Fibroblast of lung (primary cell): Measurements from ENCODE around the gene TPRKB. TPM values are rescaled to one million over a fixed set of nuclear protein-coding genes. Genes with fewer than 3 reads are reported as not detected.
A peak's percentile ranks its signal among the peaks of the same experiment; 100 is the strongest.
"Not testable (repeated sequence)": the region's sequence is repeated elsewhere in the genome, so short reads cannot be mapped to it uniquely, and the experiment has no call there.

Experiments used
- DNase-seq, 2 donors: peaks; one replicate each; pipeline versions ENCODE4 v3.0.0 to v3.0.0-alpha.2; 2010; ENCODE audit warnings: low read depth in 2 of 2
- H2AFZ ChIP-seq: 2 replicates; pipeline ENCODE4 v1.5.1; 2012; ENCODE audit warnings: low read length, control low read depth, inconsistent platforms
- H3K27ac ChIP-seq: 2 replicates; pipeline ENCODE4 v1.5.1; 2011; ENCODE audit warnings: low read length, control low read depth; ENCODE audit not compliant: insufficient read depth
- H3K27me3 ChIP-seq: 2 replicates; pipeline ENCODE4 v1.5.1; 2011; ENCODE audit warnings: mild to moderate bottlenecking, low read length; ENCODE audit not compliant: control insufficient read depth, insufficient read depth
- H3K36me3 ChIP-seq: 2 replicates; pipeline ENCODE4 v1.5.1; 2011; ENCODE audit warnings: low read length; ENCODE audit not compliant: control insufficient read depth, insufficient read depth
- H3K4me1 ChIP-seq: 2 replicates; pipeline ENCODE4 v1.5.1; 2011; ENCODE audit warnings: low read length; ENCODE audit not compliant: control insufficient read depth, insufficient read depth; ENCODE audit errors: extremely low read depth
- H3K4me2 ChIP-seq: 2 replicates; pipeline ENCODE4 v1.5.1; 2011; ENCODE audit warnings: low read length, control low read depth; ENCODE audit not compliant: insufficient read depth; ENCODE audit errors: extremely low read depth
- H3K4me3 ChIP-seq, 4 experiments: fragments of 200-600 bp in 1 of 4; sonication (generic) in 1 of 4; replicated peaks in 1 of 4; 2 replicates each; pipeline ENCODE4 v1.5.1; 2011 to 2016; ENCODE audit warnings: low read length in 4 of 4, low read depth in 3 of 4, mild to moderate bottlenecking in 3 of 4, control low read depth in 2 of 4, inconsistent platforms in 1 of 4, mixed read lengths in 1 of 4; ENCODE audit not compliant: insufficient read depth in 1 of 4; ENCODE audit errors: control extremely low read depth in 1 of 4
- H3K79me2 ChIP-seq: 2 replicates; pipeline ENCODE4 v1.5.1; 2012; ENCODE audit warnings: mild to moderate bottlenecking, low read length, inconsistent platforms; ENCODE audit not compliant: control insufficient read depth, insufficient read depth
- H3K9ac ChIP-seq: 2 replicates; pipeline ENCODE4 v1.5.1; 2011; ENCODE audit warnings: mild to moderate bottlenecking, low read length, control low read depth; ENCODE audit not compliant: insufficient read depth
- H3K9me3 ChIP-seq: 2 replicates; pipeline ENCODE4 v1.5.1; 2012; ENCODE audit warnings: low read depth, low read length; ENCODE audit not compliant: control insufficient read depth, insufficient read depth
- H4K20me1 ChIP-seq: 2 replicates; pipeline ENCODE4 v1.5.1; 2011; ENCODE audit warnings: low read length; ENCODE audit not compliant: control insufficient read depth, insufficient read depth; ENCODE audit errors: extremely low read depth
- EZH2 ChIP-seq: IDR thresholded peaks from 2 replicates; pipeline ENCODE4 v1.5.1; 2012; ENCODE audit warnings: low read length, control low read depth, mild to moderate bottlenecking; ENCODE audit errors: missing control alignments
- polyA plus RNA-seq, 2 donors: library from polyadenylated mRNA; depleted of rRNA in 1 of 2; stranded (reverse) in 1 of 2; unstranded in 1 of 2; fragments of >200 nt; gene quantifications; 2 replicates each; pipeline ENCODE4 v1.2.1, GENCODE V29; 2011 to 2012; ENCODE audit warnings: missing spikeins in 1 of 2
- total RNA-seq: library from RNA; depleted of rRNA; stranded (reverse); fragments of >200 nt; gene quantifications from 2 replicates; pipeline ENCODE4 v1.2.1, GENCODE V29; 2014
- TF ChIP-seq, protein P1 (sequence below), 2 donors: IDR thresholded peaks in 1 of 2; conservative IDR thresholded peaks in 1 of 2; 1 replicate in 1 of 2; 2 replicates in 1 of 2; pipeline ENCODE4 v1.5.1; 2011 to 2012; ENCODE audit warnings: low read length in 2 of 2, control low read depth in 1 of 2, inconsistent platforms in 1 of 2, low read depth in 1 of 2, mild to moderate bottlenecking in 1 of 2

The TPRKB gene
- total and polyA plus RNA-seq, 2 donors (not counting 1 experiment from before 2014, with no cell fraction given), result 16.5 to 26.8 TPM

DNA sequence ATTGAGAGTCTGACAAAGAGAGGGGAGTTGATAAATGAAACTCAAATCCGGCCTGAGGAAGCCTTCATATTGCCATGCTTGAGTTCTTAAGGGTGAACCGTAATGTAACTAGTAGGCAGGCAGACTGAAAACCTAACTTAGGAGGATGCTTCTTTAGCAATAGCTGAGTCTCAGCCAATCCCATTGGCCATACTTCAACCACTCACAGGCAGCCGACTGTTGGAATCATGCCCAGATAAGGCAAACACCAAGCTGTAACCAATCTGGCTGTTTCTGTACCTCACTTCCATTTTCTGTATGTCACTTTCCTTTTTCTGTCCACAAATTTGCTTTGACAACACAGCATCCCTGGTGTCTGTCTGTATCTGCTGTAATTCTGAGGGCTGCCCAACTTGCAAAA is 39.5 kb downstream of the TPRKB start:
- H3K4me1 ChIP-seq, result no peaks in the 10 kb centered on the region
- H3K4me3 ChIP-seq, result no peak overlapping the region
- no peak for TF ChIP-seq EZH2
- TF ChIP-seq, protein P1, sequence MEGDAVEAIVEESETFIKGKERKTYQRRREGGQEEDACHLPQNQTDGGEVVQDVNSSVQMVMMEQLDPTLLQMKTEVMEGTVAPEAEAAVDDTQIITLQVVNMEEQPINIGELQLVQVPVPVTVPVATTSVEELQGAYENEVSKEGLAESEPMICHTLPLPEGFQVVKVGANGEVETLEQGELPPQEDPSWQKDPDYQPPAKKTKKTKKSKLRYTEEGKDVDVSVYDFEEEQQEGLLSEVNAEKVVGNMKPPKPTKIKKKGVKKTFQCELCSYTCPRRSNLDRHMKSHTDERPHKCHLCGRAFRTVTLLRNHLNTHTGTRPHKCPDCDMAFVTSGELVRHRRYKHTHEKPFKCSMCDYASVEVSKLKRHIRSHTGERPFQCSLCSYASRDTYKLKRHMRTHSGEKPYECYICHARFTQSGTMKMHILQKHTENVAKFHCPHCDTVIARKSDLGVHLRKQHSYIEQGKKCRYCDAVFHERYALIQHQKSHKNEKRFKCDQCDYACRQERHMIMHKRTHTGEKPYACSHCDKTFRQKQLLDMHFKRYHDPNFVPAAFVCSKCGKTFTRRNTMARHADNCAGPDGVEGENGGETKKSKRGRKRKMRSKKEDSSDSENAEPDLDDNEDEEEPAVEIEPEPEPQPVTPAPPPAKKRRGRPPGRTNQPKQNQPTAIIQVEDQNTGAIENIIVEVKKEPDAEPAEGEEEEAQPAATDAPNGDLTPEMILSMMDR (conservative IDR thresholded peaks at IDR 0.05 in 1 of 2, IDR thresholded peaks at IDR 0.05 in 1 of 2; ENCODE audit: low read depth in 1 of 2, low read length in 2 of 2), result no peak
- H3K36me3 ChIP-seq, result no peaks in the 10 kb centered on the region
- H4K20me1 ChIP-seq, result no peaks in the 10 kb centered on the region
- no peak overlapping the region for H3K9ac ChIP-seq
- no peaks in the 10 kb centered on the region for H3K9me3 ChIP-seq
- DNase-seq, result peak in 1 of 2 donors; percentile 17
- no peak overlapping the region for H2AFZ ChIP-seq
- no peak overlapping the region for H3K4me2 ChIP-seq
- H3K27me3 ChIP-seq, result peaks cover 4% of the 10 kb centered on the region
- no peaks in the 10 kb centered on the region for H3K79me2 ChIP-seq
- no peak overlapping the region for H3K27ac ChIP-seq

DNA sequence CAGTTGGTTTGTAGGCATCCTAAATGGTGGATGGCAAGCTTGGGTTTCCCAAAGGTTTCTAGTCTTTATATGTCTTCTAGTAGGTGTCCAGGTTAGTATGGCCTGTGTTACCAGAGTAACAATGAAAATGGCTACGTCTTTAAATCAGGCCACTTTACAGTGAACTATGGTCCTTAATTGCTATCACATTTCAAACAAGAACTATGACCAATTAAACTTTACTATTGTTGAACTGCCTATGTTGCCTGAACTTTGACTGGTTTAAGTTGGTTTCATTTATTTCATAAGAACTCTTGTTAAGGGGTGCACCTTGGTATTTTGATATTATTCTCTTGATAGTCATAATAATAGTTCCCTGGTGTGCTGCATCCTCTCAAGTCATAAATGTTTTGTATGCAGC is 40.2 kb downstream of the TPRKB start:
- H3K4me3 ChIP-seq, DNase-seq, H3K4me1 ChIP-seq, H3K9me3 ChIP-seq, H3K27me3 ChIP-seq, H3K79me2 ChIP-seq, H3K27ac ChIP-seq, H2AFZ ChIP-seq, H3K4me2 ChIP-seq, H3K9ac ChIP-seq, H3K36me3 ChIP-seq, H4K20me1 ChIP-seq: not testable (repeated sequence)

DNA sequence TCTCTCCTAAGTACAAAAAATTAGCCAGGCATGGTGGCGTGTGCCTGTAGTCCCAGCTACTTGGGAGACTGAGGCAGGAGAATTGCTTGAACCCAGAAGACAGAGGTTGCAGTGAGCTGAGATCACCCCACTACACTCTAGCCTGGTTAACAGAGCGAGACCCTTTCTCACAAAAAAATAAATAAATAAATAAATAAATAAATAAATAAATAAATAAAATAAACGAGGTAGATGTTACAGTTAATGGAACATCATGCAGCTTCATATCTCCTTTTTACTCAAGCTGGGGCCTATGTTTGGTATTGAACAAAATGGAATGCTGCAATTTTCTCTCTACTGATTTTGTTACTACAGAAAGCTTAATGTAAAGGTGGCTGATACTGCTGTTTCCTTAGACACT is 40.6 kb downstream of the TPRKB start:
- H3K9me3 ChIP-seq, H3K79me2 ChIP-seq, H3K9ac ChIP-seq, H3K27ac ChIP-seq, DNase-seq, H3K4me2 ChIP-seq, H3K4me3 ChIP-seq, H2AFZ ChIP-seq, H3K27me3 ChIP-seq, H3K4me1 ChIP-seq, H4K20me1 ChIP-seq, H3K36me3 ChIP-seq: not testable (repeated sequence)

DNA sequence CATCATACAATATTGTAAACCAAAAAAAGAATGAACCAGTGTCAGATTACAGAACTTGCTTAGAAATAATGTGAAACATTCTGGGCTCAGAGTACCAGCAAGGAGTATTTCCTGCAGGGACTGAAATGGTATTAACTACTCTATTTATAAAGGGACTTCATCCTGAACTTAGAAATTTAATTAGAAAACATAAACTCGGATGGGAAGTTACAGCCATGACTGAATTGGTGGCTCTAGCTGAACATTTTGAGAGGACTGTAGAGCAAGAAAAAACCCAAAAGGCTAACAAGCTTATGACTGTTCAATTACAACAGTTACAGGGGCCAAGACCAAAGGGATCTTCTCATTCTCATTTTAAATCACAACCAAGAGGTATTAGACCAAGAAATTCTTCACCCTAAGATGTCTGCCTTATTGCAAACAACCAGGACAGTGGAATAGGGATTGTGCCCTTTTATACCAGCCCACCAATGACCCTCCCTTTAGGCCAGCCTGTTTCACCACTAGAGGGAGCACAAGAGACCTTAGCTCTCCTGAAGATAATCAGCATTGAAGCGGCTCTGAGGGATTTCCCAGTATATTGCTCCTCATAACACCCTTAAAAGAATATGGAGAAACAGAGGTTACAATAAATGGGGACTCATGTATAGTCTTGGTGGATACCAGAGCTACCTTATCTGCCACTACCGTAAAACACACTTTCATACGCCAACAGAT is 46.6 kb downstream of the TPRKB start:
- H3K27ac ChIP-seq, result not testable (repeated sequence)

DNA sequence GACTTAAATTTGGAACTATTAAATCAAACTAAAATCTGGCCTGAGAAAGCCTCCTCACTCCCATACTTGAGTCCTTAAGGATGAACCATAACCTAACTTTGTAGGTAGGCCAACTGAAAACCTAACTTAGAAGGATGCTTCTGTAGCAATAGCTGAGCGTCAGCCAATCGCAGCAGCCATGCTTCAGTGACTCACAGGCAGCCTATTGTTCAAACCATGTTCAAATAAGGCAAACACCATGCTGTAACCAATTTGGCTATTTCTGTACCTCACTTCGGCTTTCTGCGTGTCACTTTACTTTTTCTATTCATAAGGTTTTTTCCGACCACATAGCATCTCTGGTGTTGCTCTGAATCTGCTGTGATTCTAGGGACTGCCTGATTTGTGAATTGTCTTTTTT is 48.7 kb downstream of the TPRKB start:
- not testable (repeated sequence) for H3K4me3 ChIP-seq, H3K36me3 ChIP-seq, DNase-seq, H3K4me1 ChIP-seq, H2AFZ ChIP-seq, H4K20me1 ChIP-seq, H3K9me3 ChIP-seq, H3K9ac ChIP-seq, H3K79me2 ChIP-seq, H3K4me2 ChIP-seq, H3K27me3 ChIP-seq, H3K27ac ChIP-seq

More for the DNA sequence above, 46.6 kb downstream of the TPRKB start:
- H3K4me1 ChIP-seq, H3K27me3 ChIP-seq, H3K9me3 ChIP-seq, H3K4me3 ChIP-seq, H3K79me2 ChIP-seq, H2AFZ ChIP-seq, H3K36me3 ChIP-seq, H3K9ac ChIP-seq, H3K4me2 ChIP-seq, H4K20me1 ChIP-seq: not testable (repeated sequence)
- TF ChIP-seq, protein P1 (conservative IDR thresholded peaks at IDR 0.05 in 1 of 2, IDR thresholded peaks at IDR 0.05 in 1 of 2; ENCODE audit: low read depth in 1 of 2, low read length in 2 of 2), result peak; percentile 38 to 61
- peak in 1 of 2 donors; percentile 33 for DNase-seq
